HepG2 (cell line): Measurements from ENCODE around the gene SNX9. TPM values are rescaled to one million over a fixed set of nuclear protein-coding genes. Genes with fewer than 3 reads are reported as not detected.

ENCODE experiments used
- CC2D1A ChIP-seq: sonication (generic); formaldehyde crosslinking; IDR thresholded peaks from 2 replicates; pipeline ENCODE4 v1.8.1; 2023; ENCODE audit warnings: mild to moderate bottlenecking, missing genetic modification reagents
- CEBPB ChIP-seq: IDR thresholded peaks from 2 replicates; pipeline ENCODE4 v1.6.1; 2011; ENCODE audit warnings: low read depth, low read length, improper control_type of control experiment, borderline replicate concordance
- DPF2 ChIP-seq: sonication (generic); formaldehyde crosslinking; IDR thresholded peaks from 2 replicates; pipeline ENCODE4 v1.4.0; 2020; ENCODE audit warnings: mild to moderate bottlenecking, low read depth, missing genetic modification reagents, borderline replicate concordance
- ETV6 ChIP-seq: sonication (generic); formaldehyde crosslinking; conservative IDR thresholded peaks from 2 replicates; pipeline ENCODE4 v1.4.0; 2020; ENCODE audit warnings: missing genetic modification reagents
- FOSL2 ChIP-seq: sonication (generic); formaldehyde crosslinking; IDR thresholded peaks from 2 replicates; pipeline ENCODE4 v1.4.0; 2020; ENCODE audit warnings: missing genetic modification reagents
- HDAC1 ChIP-seq: sonication (generic); formaldehyde crosslinking; IDR thresholded peaks from 2 replicates; pipeline ENCODE4 v1.5.1; 2020; ENCODE audit warnings: mild to moderate bottlenecking, missing genetic modification reagents
- HNRNPUL1 ChIP-seq: fragments of 200-400 bp; formaldehyde crosslinking; IDR thresholded peaks from 2 replicates; pipeline ENCODE4 v1.6.1; 2017; ENCODE audit warnings: low read depth, mild to moderate bottlenecking, low read length, moderate library complexity
- MEIS1 ChIP-seq: sonication (generic); formaldehyde crosslinking; IDR thresholded peaks from 2 replicates; pipeline ENCODE4 v1.9.0; 2021; ENCODE audit warnings: mild to moderate bottlenecking, missing genetic modification reagents, moderate library complexity, borderline replicate concordance
- PHF20 ChIP-seq: sonication (generic); formaldehyde crosslinking; IDR thresholded peaks from 2 replicates; pipeline ENCODE4 v1.5.0; 2020; ENCODE audit warnings: mild to moderate bottlenecking, missing genetic modification reagents
- POLR2AphosphoS2 ChIP-seq: IDR thresholded peaks from 2 replicates; pipeline ENCODE4 v1.6.1; 2011; ENCODE audit warnings: low read depth, low read length, improper control_type of control experiment
- REL ChIP-seq: sonication (generic); formaldehyde crosslinking; conservative IDR thresholded peaks from 2 replicates; pipeline ENCODE4 v1.8.0; 2022; ENCODE audit warnings: mild to moderate bottlenecking, missing genetic modification reagents, moderate library complexity
- RELA ChIP-seq: sonication (generic); formaldehyde crosslinking; IDR thresholded peaks from 2 replicates; pipeline ENCODE4 v1.4.0; 2020; ENCODE audit warnings: missing genetic modification reagents
- SKI ChIP-seq: fragments of 450-650 bp; IDR thresholded peaks from one replicate; pipeline ENCODE4 v1.6.1; 2018; ENCODE audit warnings: mild to moderate bottlenecking; ENCODE audit not compliant: partially characterized antibody
- ZFP82 ChIP-seq: sonication (generic); formaldehyde crosslinking; IDR thresholded peaks from 2 replicates; pipeline ENCODE4 v1.5.1; 2020; ENCODE audit warnings: mild to moderate bottlenecking, missing genetic modification reagents, borderline replicate concordance
- ZKSCAN1 ChIP-seq: fragments of 150-350 bp; IDR thresholded peaks from 2 replicates; pipeline ENCODE4 v1.6.1; 2014; ENCODE audit warnings: low read length
- ZNF17 ChIP-seq: sonication (generic); formaldehyde crosslinking; IDR thresholded peaks from 2 replicates; pipeline ENCODE4 v1.5.0; 2020; ENCODE audit warnings: mild to moderate bottlenecking, missing genetic modification reagents
- ZNF567 ChIP-seq: sonication (generic); formaldehyde crosslinking; IDR thresholded peaks from 2 replicates; pipeline ENCODE4 v1.8.1; 2023; ENCODE audit warnings: mild to moderate bottlenecking, missing genetic modification reagents, borderline replicate concordance
- polyA plus RNA-seq, 8 experiments: library from polyadenylated mRNA; depleted of rRNA in 3 of 8; stranded (reverse) in 7 of 8; unstranded in 1 of 8; fragments of >200 nt; fragmentation: Illumina TruSeq in 4 of 8; extraction: Trizol in 4 of 8; gene quantifications; 2 replicates each; pipeline versions ENCODE4 v1.2.1 to v1.2.3, GENCODE V29; 2011 to 2016; ENCODE audit warnings: low read depth in 4 of 8, missing spikeins in 1 of 8, mixed read lengths in 1 of 8; ENCODE audit not compliant: insufficient read depth in 1 of 8
- total RNA-seq, 5 experiments: library from RNA; depleted of rRNA; stranded (reverse); fragments of >200 nt; fragmentation: Illumina TruSeq; extraction: Trizol; gene quantifications; 2 replicates each; pipeline ENCODE4 v1.2.3, GENCODE V29; 2016; ENCODE audit warnings: low read depth in 1 of 5
- TF ChIP-seq, protein P1 (sequence below): sonication (generic); formaldehyde crosslinking; conservative IDR thresholded peaks from 2 replicates; pipeline ENCODE4 v1.4.0; 2020; ENCODE audit warnings: missing genetic modification reagents
- TF ChIP-seq, protein P2 (sequence below): sonication (generic); formaldehyde crosslinking; IDR thresholded peaks from 2 replicates; pipeline ENCODE4 v1.4.0; 2020; ENCODE audit warnings: mild to moderate bottlenecking, missing genetic modification reagents
- TF ChIP-seq, protein P3 (sequence below): sonication (generic); formaldehyde crosslinking; conservative IDR thresholded peaks from 2 replicates; pipeline ENCODE4 v1.8.1; 2023; ENCODE audit warnings: missing genetic modification reagents
- TF ChIP-seq, protein P4 (sequence below): sonication (generic); formaldehyde crosslinking; conservative IDR thresholded peaks from 2 replicates; pipeline ENCODE4 v1.4.0; 2020; ENCODE audit warnings: missing genetic modification reagents
- TF ChIP-seq, protein P5 (sequence below): IDR thresholded peaks from 2 replicates; pipeline ENCODE4 v1.6.1; 2016; ENCODE audit warnings: missing biosample characterization, missing genetic modification reagents, low read depth

Gene SNX9
- total and polyA plus RNA-seq, 2 of the 13 experiments (the other 11 are each of a cell fraction or from before 2014, with no cell fraction given) = 21.9 to 36.0 TPM

DNA sequence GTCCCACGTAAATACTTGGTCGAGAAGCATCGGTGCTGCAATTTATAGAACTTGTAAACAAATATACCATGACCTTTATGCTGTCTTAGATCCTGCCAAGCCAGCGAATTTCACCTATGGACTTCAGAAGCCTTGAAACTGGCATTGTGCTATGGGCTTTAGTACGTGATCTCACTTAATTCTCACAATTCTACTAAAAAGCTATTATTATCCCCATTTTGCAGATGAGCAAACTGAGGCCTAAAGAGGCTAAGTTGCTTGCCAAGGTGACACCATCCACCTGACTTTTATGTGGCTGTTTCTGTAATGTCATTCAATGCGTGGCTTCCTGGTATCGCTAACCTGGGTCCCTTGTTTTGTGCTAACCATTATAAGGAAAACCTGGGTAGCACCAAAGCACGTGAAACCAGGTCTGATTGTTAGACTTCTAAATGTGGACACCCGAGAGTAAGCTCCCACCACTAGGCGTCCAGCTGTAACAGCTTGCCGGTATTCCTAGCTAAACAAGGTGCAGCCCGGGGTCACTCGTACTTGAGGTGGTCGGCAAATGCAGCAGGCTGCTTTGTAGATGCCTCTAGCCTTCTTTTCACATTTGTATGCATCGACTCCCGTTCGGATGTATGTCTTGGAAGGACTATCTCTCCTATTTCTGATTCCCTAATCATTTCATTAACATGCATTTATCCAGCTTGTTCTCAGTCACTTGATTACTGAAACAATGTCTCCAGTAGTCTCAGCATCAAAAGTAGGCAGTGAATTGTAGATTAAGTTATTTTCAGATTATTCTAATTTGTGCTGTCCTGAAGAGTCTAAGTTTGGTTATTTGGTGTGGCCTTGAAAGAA is 159.7 kb downstream of the SNX9 start (continued):
- TF ChIP-seq, protein P1, sequence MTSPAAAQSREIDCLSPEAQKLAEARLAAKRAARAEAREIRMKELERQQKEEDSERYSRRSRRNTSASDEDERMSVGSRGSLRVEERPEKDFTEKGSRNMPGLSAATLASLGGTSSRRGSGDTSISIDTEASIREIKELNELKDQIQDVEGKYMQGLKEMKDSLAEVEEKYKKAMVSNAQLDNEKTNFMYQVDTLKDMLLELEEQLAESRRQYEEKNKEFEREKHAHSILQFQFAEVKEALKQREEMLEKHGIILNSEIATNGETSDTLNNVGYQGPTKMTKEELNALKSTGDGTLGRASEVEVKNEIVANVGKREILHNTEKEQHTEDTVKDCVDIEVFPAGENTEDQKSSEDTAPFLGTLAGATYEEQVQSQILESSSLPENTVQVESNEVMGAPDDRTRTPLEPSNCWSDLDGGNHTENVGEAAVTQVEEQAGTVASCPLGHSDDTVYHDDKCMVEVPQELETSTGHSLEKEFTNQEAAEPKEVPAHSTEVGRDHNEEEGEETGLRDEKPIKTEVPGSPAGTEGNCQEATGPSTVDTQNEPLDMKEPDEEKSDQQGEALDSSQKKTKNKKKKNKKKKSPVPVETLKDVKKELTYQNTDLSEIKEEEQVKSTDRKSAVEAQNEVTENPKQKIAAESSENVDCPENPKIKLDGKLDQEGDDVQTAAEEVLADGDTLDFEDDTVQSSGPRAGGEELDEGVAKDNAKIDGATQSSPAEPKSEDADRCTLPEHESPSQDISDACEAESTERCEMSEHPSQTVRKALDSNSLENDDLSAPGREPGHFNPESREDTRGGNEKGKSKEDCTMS (CRISPR knock-in tag) = no peak
- TF ChIP-seq HNRNPUL1 (no peak), CC2D1A (CRISPR knock-in tag) (peak; percentile 69; the same call in 1 of the 2 replicates), ZFP82 (CRISPR knock-in tag) (no peak), REL (no peak), SKI (no peak), ZNF567 (CRISPR knock-in tag) (no peak), ZKSCAN1 (no peak; the same call in 1 of the 2 replicates), CEBPB (no peak), RELA (CRISPR knock-in tag) (no peak), HDAC1 (CRISPR knock-in tag) (peak; percentile 87), ETV6 (peak; percentile 57; the same call in 1 of the 2 replicates), DPF2 (peak; percentile 51), POLR2AphosphoS2 (peak; percentile 60; the same call in 1 of the 2 replicates), MEIS1 (peak; percentile 66; the same call in 1 of the 2 replicates), FOSL2 (peak; percentile 29; the same call in 1 of the 2 replicates), PHF20 (CRISPR knock-in tag) (no peak; the same call in 1 of the 2 replicates), ZNF17 (CRISPR knock-in tag) (no peak)
- TF ChIP-seq, protein P2, sequence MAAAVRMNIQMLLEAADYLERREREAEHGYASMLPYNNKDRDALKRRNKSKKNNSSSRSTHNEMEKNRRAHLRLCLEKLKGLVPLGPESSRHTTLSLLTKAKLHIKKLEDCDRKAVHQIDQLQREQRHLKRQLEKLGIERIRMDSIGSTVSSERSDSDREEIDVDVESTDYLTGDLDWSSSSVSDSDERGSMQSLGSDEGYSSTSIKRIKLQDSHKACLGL (CRISPR knock-in tag) = no peak
- TF ChIP-seq, protein P3, sequence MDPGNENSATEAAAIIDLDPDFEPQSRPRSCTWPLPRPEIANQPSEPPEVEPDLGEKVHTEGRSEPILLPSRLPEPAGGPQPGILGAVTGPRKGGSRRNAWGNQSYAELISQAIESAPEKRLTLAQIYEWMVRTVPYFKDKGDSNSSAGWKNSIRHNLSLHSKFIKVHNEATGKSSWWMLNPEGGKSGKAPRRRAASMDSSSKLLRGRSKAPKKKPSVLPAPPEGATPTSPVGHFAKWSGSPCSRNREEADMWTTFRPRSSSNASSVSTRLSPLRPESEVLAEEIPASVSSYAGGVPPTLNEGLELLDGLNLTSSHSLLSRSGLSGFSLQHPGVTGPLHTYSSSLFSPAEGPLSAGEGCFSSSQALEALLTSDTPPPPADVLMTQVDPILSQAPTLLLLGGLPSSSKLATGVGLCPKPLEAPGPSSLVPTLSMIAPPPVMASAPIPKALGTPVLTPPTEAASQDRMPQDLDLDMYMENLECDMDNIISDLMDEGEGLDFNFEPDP = no peak
- TF ChIP-seq, protein P4, sequence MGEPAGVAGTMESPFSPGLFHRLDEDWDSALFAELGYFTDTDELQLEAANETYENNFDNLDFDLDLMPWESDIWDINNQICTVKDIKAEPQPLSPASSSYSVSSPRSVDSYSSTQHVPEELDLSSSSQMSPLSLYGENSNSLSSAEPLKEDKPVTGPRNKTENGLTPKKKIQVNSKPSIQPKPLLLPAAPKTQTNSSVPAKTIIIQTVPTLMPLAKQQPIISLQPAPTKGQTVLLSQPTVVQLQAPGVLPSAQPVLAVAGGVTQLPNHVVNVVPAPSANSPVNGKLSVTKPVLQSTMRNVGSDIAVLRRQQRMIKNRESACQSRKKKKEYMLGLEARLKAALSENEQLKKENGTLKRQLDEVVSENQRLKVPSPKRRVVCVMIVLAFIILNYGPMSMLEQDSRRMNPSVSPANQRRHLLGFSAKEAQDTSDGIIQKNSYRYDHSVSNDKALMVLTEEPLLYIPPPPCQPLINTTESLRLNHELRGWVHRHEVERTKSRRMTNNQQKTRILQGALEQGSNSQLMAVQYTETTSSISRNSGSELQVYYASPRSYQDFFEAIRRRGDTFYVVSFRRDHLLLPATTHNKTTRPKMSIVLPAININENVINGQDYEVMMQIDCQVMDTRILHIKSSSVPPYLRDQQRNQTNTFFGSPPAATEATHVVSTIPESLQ (CRISPR knock-in tag) = 0 out of 2 replicates have a peak, but pooled peaks have one; percentile 53
- TF ChIP-seq, protein P5, sequence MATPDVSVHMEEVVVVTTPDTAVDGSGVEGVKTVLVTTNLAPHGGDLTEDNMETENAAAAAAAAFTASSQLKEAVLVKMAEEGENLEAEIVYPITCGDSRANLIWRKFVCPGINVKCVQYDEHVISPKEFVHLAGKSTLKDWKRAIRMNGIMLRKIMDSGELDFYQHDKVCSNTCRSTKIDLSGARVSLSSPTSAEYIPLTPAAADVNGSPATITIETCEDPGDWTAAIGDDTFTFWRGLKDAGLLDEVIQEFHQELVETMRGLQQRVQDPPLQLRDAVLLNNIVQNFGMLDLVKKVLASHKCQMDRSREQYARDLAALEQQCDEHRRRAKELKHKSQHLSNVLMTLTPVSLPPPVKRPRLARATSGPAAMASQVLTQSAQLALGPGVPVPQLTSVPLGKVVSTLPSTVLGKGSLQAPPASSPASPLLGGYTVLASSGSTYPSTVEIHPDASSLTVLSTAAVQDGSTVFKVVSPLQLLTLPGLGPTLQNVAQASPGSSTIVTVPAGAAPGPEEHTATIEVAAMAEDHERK = no peak
